ENCODE results near the gene ST3GAL2.

ST3GAL2 gene

GRCh38 chr16:70472786-70473433 is 34.0 kb upstream of the ST3GAL2 start:
- TF ChIP-seq NFIC (IDR thresholded peaks at IDR 0.05) (no peak), EGR1 (IDR thresholded peaks at IDR 0.05) (no peak), ZBTB7A (IDR thresholded peaks at IDR 0.05; ENCODE audit: low read depth) (no peak), REST (IDR thresholded peaks at IDR 0.05; ENCODE audit: low read depth) (no peak), TAF1 (IDR thresholded peaks at IDR 0.05; ENCODE audit: low read depth) (no peak), CEBPB (IDR thresholded peaks at IDR 0.05) (no peak), FOXM1 (IDR thresholded peaks at IDR 0.05; ENCODE audit: borderline replicate concordance, low read depth) (no peak), CREB1 (IDR thresholded peaks at IDR 0.05; ENCODE audit: low read depth) (no peak), YY1 (IDR thresholded peaks at IDR 0.05; ENCODE audit: low read depth) (no peak), EP300 (IDR thresholded peaks at IDR 0.05; ENCODE audit: borderline replicate concordance) (no peak), TCF12 (IDR thresholded peaks at IDR 0.05; ENCODE audit: low read depth) (no peak), TEAD4 (IDR thresholded peaks at IDR 0.05) (no peak), RAD21 (IDR thresholded peaks at IDR 0.05; ENCODE audit: low read depth) (no peak)
- TF ChIP-seq, protein P1, sequence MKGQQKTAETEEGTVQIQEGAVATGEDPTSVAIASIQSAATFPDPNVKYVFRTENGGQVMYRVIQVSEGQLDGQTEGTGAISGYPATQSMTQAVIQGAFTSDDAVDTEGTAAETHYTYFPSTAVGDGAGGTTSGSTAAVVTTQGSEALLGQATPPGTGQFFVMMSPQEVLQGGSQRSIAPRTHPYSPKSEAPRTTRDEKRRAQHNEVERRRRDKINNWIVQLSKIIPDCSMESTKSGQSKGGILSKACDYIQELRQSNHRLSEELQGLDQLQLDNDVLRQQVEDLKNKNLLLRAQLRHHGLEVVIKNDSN (IDR thresholded peaks at IDR 0.05) = no peak
- TF ChIP-seq, protein P2, sequence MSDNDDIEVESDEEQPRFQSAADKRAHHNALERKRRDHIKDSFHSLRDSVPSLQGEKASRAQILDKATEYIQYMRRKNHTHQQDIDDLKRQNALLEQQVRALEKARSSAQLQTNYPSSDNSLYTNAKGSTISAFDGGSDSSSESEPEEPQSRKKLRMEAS (IDR thresholded peaks at IDR 0.05) = no peak

DNA sequence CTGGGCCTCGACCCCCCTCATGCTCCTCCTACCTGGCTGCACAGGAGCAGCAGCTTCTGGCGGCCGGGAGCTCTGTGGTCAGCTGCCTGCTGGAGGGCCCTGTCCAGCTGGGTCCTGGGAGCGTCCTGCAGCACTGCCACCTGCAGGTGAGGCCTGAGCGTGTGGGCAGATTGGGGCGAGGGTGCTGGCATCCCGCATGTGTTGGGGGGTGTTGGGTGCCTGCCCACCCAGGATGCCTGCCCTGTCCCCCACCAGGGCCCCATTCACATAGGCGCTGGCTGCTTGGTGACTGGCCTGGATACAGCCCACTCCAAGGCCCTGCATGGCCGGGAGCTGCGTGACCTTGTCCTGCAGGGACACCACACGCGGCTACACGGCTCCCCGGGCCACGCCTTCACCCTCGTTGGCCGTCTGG is 32.0 kb upstream of the ST3GAL2 start:
- no peak for TF ChIP-seq TEAD4 (IDR thresholded peaks at IDR 0.05)
- TF ChIP-seq RAD21 (IDR thresholded peaks at IDR 0.05; ENCODE audit: low read depth) = peak; percentile 58

DNA sequence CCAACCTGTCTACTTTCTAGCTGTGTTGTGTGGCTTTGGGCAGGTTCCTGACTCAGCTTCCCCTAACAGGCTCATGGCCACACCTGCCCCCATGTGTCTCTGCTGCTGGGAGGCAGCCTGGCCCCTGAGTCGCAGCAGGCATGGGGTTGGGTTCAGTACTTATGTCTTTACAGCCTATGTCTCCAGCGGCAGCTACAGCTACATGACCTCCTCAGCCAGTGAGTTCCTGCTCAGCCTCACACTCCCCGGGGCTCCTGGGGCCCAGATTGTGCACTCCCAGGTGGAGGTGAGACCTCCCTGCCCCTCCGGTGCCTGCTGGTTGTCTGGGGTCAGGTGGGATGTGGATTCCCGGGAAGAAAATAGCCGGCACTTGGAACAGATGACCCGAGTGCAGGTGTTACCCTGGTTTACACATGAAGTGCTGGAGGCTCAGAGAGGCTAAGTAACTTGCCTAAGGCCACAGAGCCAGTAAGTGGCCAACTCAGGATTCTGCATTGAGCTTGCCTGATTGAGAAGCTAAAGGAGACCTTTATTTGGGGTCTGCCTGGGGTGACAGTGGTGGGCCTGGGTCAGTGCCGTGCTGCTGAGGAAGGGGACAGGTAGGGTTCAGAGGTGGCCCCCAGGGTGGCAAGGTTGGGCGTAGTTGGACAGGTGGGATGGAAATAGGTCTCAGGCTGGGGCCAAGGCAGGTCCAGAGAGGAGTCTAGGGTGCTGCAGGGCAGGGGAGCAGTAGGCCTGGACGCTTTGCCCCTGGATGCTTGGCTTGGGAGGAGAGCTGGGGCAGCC is 31.4 kb upstream of the ST3GAL2 start:
- TF ChIP-seq, protein P1 (IDR thresholded peaks at IDR 0.05) = no peak
- TF ChIP-seq EP300 (IDR thresholded peaks at IDR 0.05; ENCODE audit: borderline replicate concordance) (no peak), RAD21 (IDR thresholded peaks at IDR 0.05; ENCODE audit: low read depth) (no peak), FOXM1 (IDR thresholded peaks at IDR 0.05; ENCODE audit: borderline replicate concordance, low read depth) (no peak), CREB1 (IDR thresholded peaks at IDR 0.05; ENCODE audit: low read depth) (no peak), TEAD4 (IDR thresholded peaks at IDR 0.05) (no peak), TCF12 (IDR thresholded peaks at IDR 0.05; ENCODE audit: low read depth) (no peak), CEBPB (IDR thresholded peaks at IDR 0.05) (no peak), REST (IDR thresholded peaks at IDR 0.05; ENCODE audit: low read depth) (no peak), YY1 (IDR thresholded peaks at IDR 0.05; ENCODE audit: low read depth) (no peak)
- TF ChIP-seq, protein P2 (IDR thresholded peaks at IDR 0.05) = no peak

DNA sequence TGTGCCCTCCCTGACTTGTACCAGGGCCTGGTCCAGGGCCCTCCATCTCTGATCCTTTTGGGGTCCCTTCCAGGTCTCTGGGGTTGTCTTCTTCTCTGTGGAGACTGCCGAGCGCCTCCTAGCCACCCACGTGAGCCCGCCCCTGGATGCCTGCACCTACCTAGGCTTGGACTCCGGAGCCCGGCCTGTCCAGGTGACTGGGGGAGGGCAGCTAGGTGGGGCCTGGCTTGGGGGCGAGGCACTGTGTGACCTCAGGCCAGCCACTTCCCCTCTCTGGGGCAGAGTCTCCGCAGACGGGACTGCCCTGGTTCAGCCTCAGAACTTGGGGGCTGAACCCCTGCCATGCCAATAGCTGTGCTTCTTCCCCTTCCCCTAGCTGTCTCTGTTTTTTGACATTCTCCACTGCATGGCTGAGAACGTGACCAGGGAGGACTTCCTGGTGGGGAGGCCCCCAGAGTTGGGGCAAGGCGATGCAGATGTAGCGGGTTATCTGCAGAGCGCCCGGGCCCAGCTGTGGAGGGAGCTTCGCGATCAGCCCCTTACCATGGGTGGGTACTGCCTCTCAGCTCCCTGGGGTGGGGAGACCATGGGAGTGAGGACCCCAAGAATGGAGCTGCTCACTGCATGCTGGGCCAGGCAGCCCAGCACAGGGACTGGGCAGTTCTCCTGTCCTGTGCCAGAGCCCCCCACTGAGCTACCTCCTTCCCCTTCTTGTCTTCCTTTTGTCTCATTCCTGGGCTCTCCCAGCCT is 30.1 kb upstream of the ST3GAL2 start:
- TF ChIP-seq TAF1 (IDR thresholded peaks at IDR 0.05; ENCODE audit: low read depth) (no peak), EGR1 (IDR thresholded peaks at IDR 0.05) (no peak), CREB1 (IDR thresholded peaks at IDR 0.05; ENCODE audit: low read depth) (no peak), TEAD4 (IDR thresholded peaks at IDR 0.05) (no peak), FOXM1 (IDR thresholded peaks at IDR 0.05; ENCODE audit: borderline replicate concordance, low read depth) (no peak), TCF12 (IDR thresholded peaks at IDR 0.05; ENCODE audit: low read depth) (no peak), ZBTB7A (IDR thresholded peaks at IDR 0.05; ENCODE audit: low read depth) (no peak), EP300 (IDR thresholded peaks at IDR 0.05; ENCODE audit: borderline replicate concordance) (no peak), REST (IDR thresholded peaks at IDR 0.05; ENCODE audit: low read depth) (no peak), RAD21 (IDR thresholded peaks at IDR 0.05; ENCODE audit: low read depth) (no peak)
- TF ChIP-seq, protein P2 (IDR thresholded peaks at IDR 0.05) = no peak
